Ovary (tissue), 9 donors: ENCODE measurements around the gene LMO7. TPM values are rescaled to one million over a fixed set of nuclear protein-coding genes. Genes with fewer than 3 reads are reported as not detected.
A peak's percentile ranks its signal among the peaks of the same experiment; 100 is the strongest.

Experiments
- DNase-seq, 5 donors: peaks; one replicate each; pipeline ENCODE4 v3.0.0-alpha.2; 2019 to 2020
- H3K27ac ChIP-seq, 2 donors: fragments of 200-600 bp; one replicate each; pipeline versions ENCODE4 v1.5.1 to v1.8.0; 2019 to 2022
- H3K27me3 ChIP-seq: fragments of 200-600 bp; one replicate; pipeline ENCODE4 v1.8.0; 2022
- H3K36me3 ChIP-seq: fragments of 200-600 bp; sonication (generic); one replicate; pipeline ENCODE4 v1.5.1; 2019
- H3K4me1 ChIP-seq: one replicate; pipeline ENCODE4 v1.8.1; 2013; ENCODE audit warnings: mild to moderate bottlenecking, moderate library complexity; ENCODE audit not compliant: insufficient read depth
- H3K4me3 ChIP-seq: fragments of 200-600 bp; sonication (generic); one replicate; pipeline ENCODE4 v1.5.1; 2017
- H3K9me3 ChIP-seq, 2 donors: fragments of 200-600 bp in 1 of 2; sonication (generic) in 1 of 2; one replicate each; pipeline versions ENCODE4 v1.5.1 to v1.8.1; 2013 to 2019; ENCODE audit warnings: mild to moderate bottlenecking in 1 of 2, moderate library complexity in 1 of 2
- EP300 ChIP-seq: sonication (generic); formaldehyde crosslinking; IDR thresholded peaks from one replicate; pipeline ENCODE4 v1.6.1; 2017; ENCODE audit warnings: antibody characterized with exemption
- POLR2A ChIP-seq: fragments of 450-650 bp; IDR thresholded peaks from one replicate; pipeline ENCODE4 v1.6.1; 2017; ENCODE audit warnings: antibody characterized with exemption, mild to moderate bottlenecking, moderate library complexity
- WGBS, 3 donors: extraction: QIAGEN DNeasy Blood & Tissue Kit in 1 of 3; methylation state at CpG; one replicate each; pipeline versions ENCODE4 v1.1.5 to v1.1.7; 2013 to 2017; 5-methylcytosine and 5-hydroxymethylcytosine counted together
- intact Hi-C, 4 donors: fragments of 100-400 bp; cut with DNase I; formaldehyde crosslinking; loops; one replicate each; pipeline versions ENCODE4 v1.11.0 to v1.15.1; 2022 to 2023
- polyA plus RNA-seq, 2 donors: library from polyadenylated mRNA; stranded (reverse); fragments of 200-250 nt in 1 of 2; fragments of 350-450 nt in 1 of 2; fragmentation: Illumina TruSeq in 1 of 2; extraction: RNeasy Lipid Tissue Mini Kit (QIAGEN cat#74804) in 1 of 2; gene quantifications; one replicate each; pipeline ENCODE4 v1.2.3, GENCODE V29; 2013 to 2014
- total RNA-seq, 7 donors: library from RNA; depleted of rRNA in 2 of 7; stranded (reverse); fragments of >200 nt in 2 of 7; fragmentation: NEBNext Ultra II Directional in 3 of 7; extraction: Animal tissue kit (Norgen Biotek cat#: 25700) in 3 of 7; gene quantifications; one replicate each; pipeline versions ENCODE4 v1.1.0 to v1.2.4, GENCODE V29; 2016 to 2023
- TF ChIP-seq, protein P1 (sequence below), 3 donors: fragments of 450-650 bp in 2 of 3; fragments of 200-600 bp in 1 of 3; IDR thresholded peaks; one replicate each; pipeline versions ENCODE4 v1.5.1 to v1.8.0; 2016 to 2022; ENCODE audit warnings: antibody characterized with exemption in 3 of 3, mild to moderate bottlenecking in 1 of 3
- donor health status: DM: no; HTN: no; CAD: no; lungs with moderate emphysema.
- donor health status: DM: no; HTN: no; CAD: no.
- donor health status: Bipolar disorder and iron deficiency.
- donor health status: DM: yes; HTN: yes; CAD: no.
- donor health status: DM: no; HTN: no; CAD: no.
- donor health status: DM: yes; HTN: yes; CAD: no.

Gene LMO7
- total and polyA plus RNA-seq, 9 donors: 9.6 to 60.7 (median 20.1) TPM

DNA sequence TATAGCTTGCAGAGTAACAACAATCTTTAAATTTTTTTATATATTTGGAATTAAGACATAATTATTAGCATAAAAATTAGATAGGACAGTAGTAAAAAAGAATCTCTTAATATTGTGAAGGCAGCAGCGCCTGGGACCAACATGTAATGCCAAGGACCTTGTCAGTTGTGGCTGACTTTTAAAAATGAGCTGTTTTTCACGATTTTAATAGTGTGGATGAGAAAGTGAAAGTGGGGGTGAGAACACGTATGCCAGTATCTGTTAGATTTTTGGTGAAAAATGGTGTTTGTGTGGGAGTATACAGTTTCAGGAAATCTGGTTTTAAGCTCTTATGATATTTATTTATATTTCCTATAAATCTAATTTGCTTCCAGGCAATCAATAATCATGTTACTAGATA, 125.2 kb downstream of the LMO7 start:
- intact Hi-C loops: no loop called here
- TF ChIP-seq POLR2A: no peak
- TF ChIP-seq, protein P1, sequence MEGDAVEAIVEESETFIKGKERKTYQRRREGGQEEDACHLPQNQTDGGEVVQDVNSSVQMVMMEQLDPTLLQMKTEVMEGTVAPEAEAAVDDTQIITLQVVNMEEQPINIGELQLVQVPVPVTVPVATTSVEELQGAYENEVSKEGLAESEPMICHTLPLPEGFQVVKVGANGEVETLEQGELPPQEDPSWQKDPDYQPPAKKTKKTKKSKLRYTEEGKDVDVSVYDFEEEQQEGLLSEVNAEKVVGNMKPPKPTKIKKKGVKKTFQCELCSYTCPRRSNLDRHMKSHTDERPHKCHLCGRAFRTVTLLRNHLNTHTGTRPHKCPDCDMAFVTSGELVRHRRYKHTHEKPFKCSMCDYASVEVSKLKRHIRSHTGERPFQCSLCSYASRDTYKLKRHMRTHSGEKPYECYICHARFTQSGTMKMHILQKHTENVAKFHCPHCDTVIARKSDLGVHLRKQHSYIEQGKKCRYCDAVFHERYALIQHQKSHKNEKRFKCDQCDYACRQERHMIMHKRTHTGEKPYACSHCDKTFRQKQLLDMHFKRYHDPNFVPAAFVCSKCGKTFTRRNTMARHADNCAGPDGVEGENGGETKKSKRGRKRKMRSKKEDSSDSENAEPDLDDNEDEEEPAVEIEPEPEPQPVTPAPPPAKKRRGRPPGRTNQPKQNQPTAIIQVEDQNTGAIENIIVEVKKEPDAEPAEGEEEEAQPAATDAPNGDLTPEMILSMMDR (IDR thresholded peaks at IDR 0.05): no peak
- no peak for TF ChIP-seq EP300
- no peak for DNase-seq
- Histone ChIP-seq H3K9me3 (no peaks in the 10 kb centered on the region), H3K4me3 (peak overlapping the region; percentile 33), H3K27me3 (no peaks in the 10 kb centered on the region), H3K4me1 (peaks cover 4% of the 10 kb centered on the region), H3K27ac (peak overlapping the region in 1 of 2 donors; percentile 67), H3K36me3 (no peaks in the 10 kb centered on the region)
- 22 to 31% (median 22%) methylated on average over 3 of the region's 3 CpGs for WGBS, 3 donors

DNA sequence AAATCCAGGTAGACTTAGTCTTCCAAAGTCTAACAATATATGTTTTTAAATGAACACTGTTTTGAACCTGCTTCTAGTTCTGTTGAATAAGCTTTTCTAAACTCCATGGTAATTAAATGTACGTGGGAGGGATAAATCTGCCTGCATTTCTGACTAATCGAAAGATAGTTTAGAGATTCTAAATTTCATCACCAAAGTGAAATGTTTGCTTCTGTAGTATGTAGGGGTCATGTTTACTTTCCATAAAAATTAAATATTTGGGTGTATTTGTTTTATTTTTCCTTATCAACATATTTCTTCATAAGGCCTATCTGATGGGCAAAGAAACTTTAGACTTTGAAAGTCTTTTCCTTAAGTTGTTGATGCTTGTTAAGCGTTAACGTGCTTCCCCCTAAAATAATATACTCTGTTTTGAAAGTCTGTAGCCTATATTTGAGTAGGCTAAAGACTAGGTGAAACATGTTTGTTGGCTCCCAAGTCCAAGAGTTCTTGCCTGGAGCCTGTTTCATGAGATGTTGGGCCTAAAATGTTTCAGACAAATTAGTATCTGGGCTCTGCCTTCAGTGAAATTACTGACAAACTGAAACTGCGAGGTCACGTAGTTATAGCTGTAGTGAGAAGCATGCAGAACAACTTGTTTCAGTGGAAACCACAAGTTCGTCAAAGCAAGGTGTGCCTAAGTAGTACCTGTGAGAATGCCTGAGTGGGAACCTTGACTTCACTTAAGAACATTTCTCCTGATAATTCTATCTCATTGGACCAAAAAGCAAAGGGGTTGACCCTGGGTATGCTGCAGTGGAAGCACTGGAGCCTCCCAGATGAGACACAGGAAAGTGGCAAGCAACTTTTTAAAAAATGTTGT, 126.2 kb downstream of the LMO7 start:
- Histone ChIP-seq H3K27me3 (no peaks in the 10 kb centered on the region), H3K27ac (peak overlapping the region; percentile 2 to 67), H3K9me3 (no peaks in the 10 kb centered on the region), H3K4me1 (peaks cover 4% of the 10 kb centered on the region), H3K36me3 (no peaks in the 10 kb centered on the region), H3K4me3 (peak overlapping the region; percentile 33)
- TF ChIP-seq EP300 (no peak), POLR2A (no peak)
- TF ChIP-seq, protein P1 (IDR thresholded peaks at IDR 0.05): no peak
- intact Hi-C loops: no loop called here
- 19 to 25% (median 25%) methylated on average over 7 of the region's 7 CpGs for WGBS, 3 donors
- DNase-seq: no peak

DNA sequence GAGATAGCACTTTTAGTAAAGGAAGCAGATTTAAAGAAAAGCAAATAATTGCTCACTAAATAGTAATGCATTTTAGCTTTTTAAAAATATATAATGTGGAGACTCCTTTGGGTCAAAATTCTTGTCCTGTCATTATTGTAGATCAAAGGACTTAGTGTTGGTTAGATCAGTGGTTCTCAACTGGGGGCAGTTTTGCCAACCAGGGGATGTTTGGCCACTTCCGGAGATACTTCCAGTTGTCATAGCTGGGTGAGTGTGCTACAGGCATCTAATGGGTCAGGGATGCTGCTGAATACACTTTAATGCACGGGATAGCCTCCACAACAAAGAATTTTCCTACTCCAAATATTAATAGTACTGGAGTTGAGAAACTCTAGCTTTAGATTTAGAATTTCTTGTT, 126.8 kb downstream of the LMO7 start:
- 85 to 95% (median 89%) methylated on average over 2 of the region's 2 CpGs for WGBS, 3 donors
- no peaks in the 10 kb centered on the region for H3K36me3 ChIP-seq
- H3K27ac ChIP-seq: peak overlapping the region in 1 of 2 donors; percentile 67
- H3K4me1 ChIP-seq: peaks cover 4% of the 10 kb centered on the region
- intact Hi-C loops: no loop called here
- H3K27me3 ChIP-seq: no peaks in the 10 kb centered on the region
- no peak for TF ChIP-seq EP300
- no peak for TF ChIP-seq POLR2A
- TF ChIP-seq, protein P1 (IDR thresholded peaks at IDR 0.05): no peak
- no peak for DNase-seq
- no peaks in the 10 kb centered on the region for H3K9me3 ChIP-seq
- peak overlapping the region; percentile 33 for H3K4me3 ChIP-seq

DNA sequence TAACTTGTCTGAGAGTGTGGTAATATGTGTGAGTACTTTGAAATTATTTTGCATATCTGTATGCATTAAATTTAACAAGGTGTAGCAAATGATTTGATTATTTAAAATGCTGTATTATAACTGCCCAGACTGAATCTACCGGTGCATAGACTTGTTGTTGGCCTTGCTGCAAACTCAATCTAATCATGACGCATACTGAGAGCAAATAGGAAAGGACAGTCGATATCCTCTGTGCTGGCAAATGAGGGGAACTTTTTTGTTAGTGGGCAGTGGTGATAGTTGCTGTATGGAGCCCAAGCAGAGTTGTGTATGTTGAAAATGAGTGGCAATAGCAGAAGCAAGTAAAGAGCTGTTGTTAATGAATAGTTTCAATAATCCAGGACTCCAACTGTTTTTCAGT, 127.4 kb downstream of the LMO7 start:
- 97 to 99% (median 98%) methylated on average over 3 of the region's 3 CpGs for WGBS, 3 donors

More for the DNA sequence above, 127.4 kb downstream of the LMO7 start:
- no peak for DNase-seq
- Histone ChIP-seq H3K4me1 (peaks cover 4% of the 10 kb centered on the region), H3K4me3 (no peak overlapping the region), H3K27me3 (no peaks in the 10 kb centered on the region), H3K36me3 (no peaks in the 10 kb centered on the region), H3K27ac (no peak overlapping the region), H3K9me3 (no peaks in the 10 kb centered on the region)
- intact Hi-C loops: no loop called here
- TF ChIP-seq, protein P1 (IDR thresholded peaks at IDR 0.05): no peak
- no peak for TF ChIP-seq POLR2A
- no peak for TF ChIP-seq EP300
